GM18873 (cell line): Measurements from ENCODE around the gene REP15.
"Not testable (repeated sequence)": the region's sequence is repeated elsewhere in the genome, so short reads cannot be mapped to it uniquely, and the experiment has no call there.

Source experiments
- ATAC-seq: cut with Tn5 transposase; IDR thresholded peaks from one replicate; pipeline ENCODE4 v1.9.1; 2021; ENCODE audit warnings: mild to moderate bottlenecking, moderate library complexity, moderate number of reproducible peaks; ENCODE audit not compliant: unreplicated experiment, low FRiP score

REP15 gene

GRCh38 chr12:27696864-27697564, 767 bp downstream of the REP15 start:
- ATAC-seq = no peak

- ATAC-seq = peak; percentile 79
Measured at GRCh38 chr12:27703720-27704452, 7.6 kb downstream of the REP15 start.

DNA sequence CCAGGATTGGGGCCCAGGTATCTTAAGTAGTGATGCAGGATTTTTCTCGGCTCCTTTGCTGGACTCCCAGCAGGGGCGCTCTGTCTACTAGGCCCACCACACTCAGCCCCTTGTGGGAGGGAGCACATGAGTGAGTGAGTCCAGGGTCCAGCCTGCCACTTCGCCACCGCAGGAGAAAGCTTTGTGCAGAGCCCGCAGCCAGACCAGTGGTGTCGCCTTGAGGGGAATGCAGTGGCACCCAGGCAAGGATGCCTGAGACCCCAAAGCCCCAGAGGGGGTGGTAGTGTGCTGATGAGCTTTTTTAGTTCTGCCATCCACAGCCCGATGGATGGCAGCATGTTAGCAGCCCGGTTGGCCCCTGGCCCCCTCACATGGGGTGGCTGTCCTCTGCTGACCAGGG, 9.0 kb downstream of the REP15 start:
- ATAC-seq = no peak

DNA sequence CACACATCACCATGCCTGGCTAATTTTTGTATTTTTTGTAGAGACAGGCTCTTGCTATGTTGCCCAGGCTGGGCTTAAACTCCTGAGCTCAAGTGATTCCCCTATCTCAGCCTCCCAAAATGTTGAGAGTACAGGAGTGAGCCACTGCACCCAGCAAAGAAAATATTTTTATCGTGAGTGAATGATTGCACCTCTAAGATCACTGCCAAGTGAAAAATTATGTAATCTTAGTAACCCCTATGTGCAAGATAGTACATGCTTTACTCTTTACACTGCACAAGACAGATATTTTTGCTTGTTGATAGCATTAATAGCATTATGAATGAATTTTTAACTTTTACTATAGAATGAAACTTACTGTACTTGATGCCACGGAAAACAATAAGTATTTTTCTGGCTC, 11.0 kb downstream of the REP15 start:
- no peak for ATAC-seq

DNA sequence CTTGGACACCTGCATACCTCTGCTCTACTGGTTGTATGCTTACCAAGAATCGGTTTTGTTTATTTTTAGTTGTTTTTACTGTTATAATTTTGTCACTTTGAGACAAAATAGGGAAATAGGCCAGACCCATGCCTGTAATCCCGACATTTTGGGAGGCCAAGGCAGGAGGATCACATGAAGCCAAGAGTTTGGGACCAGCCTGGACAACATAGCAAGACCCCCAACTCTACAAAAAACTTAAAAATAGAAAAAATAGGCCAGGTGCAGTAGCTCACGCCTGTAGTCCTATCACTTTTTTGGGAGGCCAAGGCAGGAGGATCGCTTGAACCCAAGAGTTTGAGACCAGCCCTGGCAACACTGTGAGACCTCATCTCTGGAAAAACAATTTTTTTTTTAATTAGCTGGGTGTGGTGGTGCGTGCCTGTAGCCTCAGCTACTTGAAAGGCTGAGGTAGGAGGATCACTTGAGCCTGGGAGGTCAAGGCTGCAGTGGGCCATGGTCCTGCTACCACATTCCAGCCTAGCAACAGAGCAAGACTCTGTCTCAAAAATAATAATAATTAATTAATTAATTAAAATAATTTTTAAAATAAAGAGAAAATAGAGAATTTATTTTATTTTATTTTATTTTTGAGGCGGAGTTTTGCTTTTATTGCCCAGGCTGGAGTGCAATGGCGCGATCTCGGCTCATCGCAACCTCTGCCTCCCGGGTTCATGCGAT, 13.1 kb downstream of the REP15 start:
- ATAC-seq = no peak

GRCh38 chr12:27709932-27710591, 13.8 kb downstream of the REP15 start:
- peak; percentile 28 for ATAC-seq

- peak; percentile 95 for ATAC-seq
Measured at GRCh38 chr12:27710592-27711316, 14.5 kb downstream of the REP15 start, which contains the start of gene MRPS35. TSS of gene MRPS35 (plus strand) at chr12:27710832. CDS start at chr12:27710844, 12 bp downstream.

DNA sequence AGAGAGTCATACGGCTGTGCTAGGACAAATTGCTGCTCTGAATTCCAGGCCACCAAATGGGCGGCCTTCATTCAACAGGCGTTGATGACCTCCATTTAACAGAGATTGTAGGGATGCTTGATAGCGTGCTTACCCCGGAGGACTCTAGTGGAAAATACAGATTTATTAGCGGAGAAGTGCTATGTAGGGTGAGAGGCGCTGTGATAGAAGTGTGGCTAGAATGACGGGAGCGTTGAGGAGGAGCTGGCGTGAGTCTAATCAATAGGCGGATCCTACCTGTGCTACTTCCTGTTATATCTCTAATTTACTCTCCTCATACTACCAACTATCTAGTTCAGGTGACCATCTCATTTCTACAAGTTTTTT, 15.1 kb downstream of the REP15 start:
- ATAC-seq = no peak

DNA sequence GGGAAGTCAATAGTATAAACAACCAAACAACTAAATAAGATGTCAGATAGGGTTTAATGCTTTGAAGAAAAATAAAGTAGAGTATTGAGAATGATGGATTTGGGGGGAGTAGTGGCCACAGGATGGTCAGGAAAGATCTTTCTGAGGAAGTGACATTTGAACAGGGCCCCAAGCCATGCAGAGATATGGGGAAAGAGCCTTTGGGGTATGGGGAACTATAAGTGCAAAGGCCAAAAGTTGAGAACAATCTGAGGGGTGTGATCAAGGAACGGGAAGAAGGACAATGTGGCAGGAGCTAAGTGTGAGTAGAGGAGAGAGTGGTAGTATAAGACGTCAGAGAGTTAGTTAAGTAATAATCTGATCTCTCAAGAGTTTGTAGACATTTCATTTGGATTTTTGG, 15.7 kb downstream of the REP15 start:
- no peak for ATAC-seq

- no peak for ATAC-seq
Measured at GRCh38 chr12:27723212-27723611, 27.0 kb downstream of the REP15 start.

GRCh38 chr12:27730097-27730588, 33.9 kb downstream of the REP15 start:
- ATAC-seq = no peak

DNA sequence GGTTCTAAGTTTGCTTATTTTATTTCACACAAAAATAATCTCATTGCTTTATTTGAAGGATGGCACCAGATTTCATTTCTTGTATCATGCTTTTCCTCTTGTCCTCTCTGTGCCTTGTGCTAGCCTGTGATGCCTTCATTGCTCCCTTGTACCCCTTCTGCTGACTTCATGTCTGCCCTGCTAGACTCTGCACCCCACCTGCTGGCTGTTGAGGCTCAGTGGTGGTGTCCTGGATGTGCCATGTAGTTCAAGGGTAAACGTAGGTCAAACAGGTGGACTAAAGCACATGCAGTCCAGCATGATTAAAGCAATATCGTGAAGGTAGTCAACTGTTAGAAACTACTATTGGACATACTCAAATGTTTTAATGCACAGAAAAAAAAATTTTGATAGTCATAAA, 36.0 kb downstream of the REP15 start:
- no peak for ATAC-seq

GRCh38 chr12:27733052-27733656, 36.9 kb downstream of the REP15 start:
- no peak for ATAC-seq

- no peak for ATAC-seq
Measured at GRCh38 chr12:27733791-27734190, 37.5 kb downstream of the REP15 start.

DNA sequence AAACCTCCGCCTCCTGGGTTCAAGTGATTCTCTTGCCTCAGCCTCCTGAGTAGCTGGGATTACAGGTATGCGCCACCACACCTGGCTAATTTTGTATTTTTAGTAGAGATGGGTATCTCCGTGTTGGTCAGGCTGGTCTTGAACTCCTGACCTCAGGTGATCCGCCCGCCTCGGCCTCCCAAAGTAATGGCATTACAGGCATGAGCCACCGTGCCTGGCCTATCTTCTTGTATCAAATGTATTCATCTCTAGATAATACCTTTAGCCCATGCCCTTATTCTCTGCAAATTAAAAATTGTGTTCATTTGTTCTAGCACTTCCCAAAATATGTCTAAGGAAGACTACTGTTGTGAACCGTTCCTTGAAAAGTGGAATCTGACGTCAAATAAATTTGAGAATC, 38.1 kb downstream of the REP15 start:
- not testable (repeated sequence) for ATAC-seq

- no peak for ATAC-seq
Measured at GRCh38 chr12:27743601-27744000, 47.4 kb downstream of the REP15 start.

DNA sequence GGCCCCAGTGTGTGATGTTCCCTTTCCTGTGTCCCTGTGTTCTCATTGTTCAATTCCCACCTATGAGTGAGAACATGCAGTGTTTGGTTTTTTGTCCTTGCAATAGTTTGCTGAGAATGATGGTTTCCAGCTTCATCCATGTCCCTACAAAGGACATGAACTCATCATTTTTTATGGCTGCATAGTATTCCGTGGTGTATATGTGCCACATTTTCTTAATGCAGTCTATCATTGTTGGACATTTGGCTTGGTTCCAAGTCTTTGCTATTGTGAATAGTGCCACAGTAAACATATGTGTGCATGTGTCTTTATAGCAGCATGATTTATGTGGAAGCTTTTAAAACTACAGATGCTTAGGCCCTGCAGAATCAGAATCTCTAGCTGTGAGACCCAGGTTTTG, 49.5 kb downstream of the REP15 start:
- not testable (repeated sequence) for ATAC-seq
